ENCODE measurements around the gene RASSF4. TPM values are rescaled to one million over a fixed set of nuclear protein-coding genes. Genes with fewer than 3 reads are reported as not detected.

Gene RASSF4
- total RNA-seq, 1 experiment from 2014 or later: not detected

- ChIA-PET CTCF (interaction anchor here (0.8 kb wide), 1 partner anchor 14 kb away, joined by 3 read pairs; no protein-coding TSS in a partner anchor), POLR2A (interaction anchor here (1.3 to 1.4 kb wide), 2 partner anchors 14 to 17 kb away, joined by 3 read pairs; partner anchors contain the start of gene DEPP1)
- Mint-ChIP-seq H3K36me3 (ENCODE audit: insufficient read depth, unreplicated experiment) (no peaks in the 10 kb centered on the region), H3K4me1 (ENCODE audit: insufficient read depth, unreplicated experiment) (peaks cover 22% of the 10 kb centered on the region), H3K27me3 (ENCODE audit: insufficient read depth, unreplicated experiment) (no peaks in the 10 kb centered on the region), H3K27ac (ENCODE audit: low read depth, unreplicated experiment) (no peak overlapping the region), H3K9me3 (ENCODE audit: unreplicated experiment) (no peaks in the 10 kb centered on the region), H3K4me3 (ENCODE audit: unreplicated experiment) (no peak overlapping the region)
- no peak for DNase-seq (ENCODE audit: unreplicated experiment)
- BruUV-seq (replicated peaks): no TSS peak
- TF ChIP-seq, protein P1, sequence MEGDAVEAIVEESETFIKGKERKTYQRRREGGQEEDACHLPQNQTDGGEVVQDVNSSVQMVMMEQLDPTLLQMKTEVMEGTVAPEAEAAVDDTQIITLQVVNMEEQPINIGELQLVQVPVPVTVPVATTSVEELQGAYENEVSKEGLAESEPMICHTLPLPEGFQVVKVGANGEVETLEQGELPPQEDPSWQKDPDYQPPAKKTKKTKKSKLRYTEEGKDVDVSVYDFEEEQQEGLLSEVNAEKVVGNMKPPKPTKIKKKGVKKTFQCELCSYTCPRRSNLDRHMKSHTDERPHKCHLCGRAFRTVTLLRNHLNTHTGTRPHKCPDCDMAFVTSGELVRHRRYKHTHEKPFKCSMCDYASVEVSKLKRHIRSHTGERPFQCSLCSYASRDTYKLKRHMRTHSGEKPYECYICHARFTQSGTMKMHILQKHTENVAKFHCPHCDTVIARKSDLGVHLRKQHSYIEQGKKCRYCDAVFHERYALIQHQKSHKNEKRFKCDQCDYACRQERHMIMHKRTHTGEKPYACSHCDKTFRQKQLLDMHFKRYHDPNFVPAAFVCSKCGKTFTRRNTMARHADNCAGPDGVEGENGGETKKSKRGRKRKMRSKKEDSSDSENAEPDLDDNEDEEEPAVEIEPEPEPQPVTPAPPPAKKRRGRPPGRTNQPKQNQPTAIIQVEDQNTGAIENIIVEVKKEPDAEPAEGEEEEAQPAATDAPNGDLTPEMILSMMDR (IDR thresholded peaks at IDR 0.05; ENCODE audit: unreplicated experiment): no peak
- intact Hi-C loops (cut with micrococcal nuclease): no loop called here
These were observed 1.6 kb downstream of the RASSF4 start for GRCh38 chr10:44961230-44961571.

- ChIA-PET CTCF (interaction anchor here (0.8 to 1.5 kb wide), 5 partner anchors 13 to 34 kb away, joined by 3 to 5 read pairs (median 5); no protein-coding TSS in a partner anchor), POLR2A (interaction anchor here (1.3 to 1.4 kb wide), 2 partner anchors 13 to 16 kb away, joined by 3 read pairs; partner anchors contain the start of gene DEPP1)
- TF ChIP-seq, protein P1 (IDR thresholded peaks at IDR 0.05; ENCODE audit: unreplicated experiment): no peak
- intact Hi-C loops (cut with micrococcal nuclease): no loop called here
- Mint-ChIP-seq H3K36me3 (ENCODE audit: insufficient read depth, unreplicated experiment) (no peaks in the 10 kb centered on the region), H3K4me1 (ENCODE audit: insufficient read depth, unreplicated experiment) (peaks cover 22% of the 10 kb centered on the region), H3K27me3 (ENCODE audit: insufficient read depth, unreplicated experiment) (no peaks in the 10 kb centered on the region), H3K9me3 (ENCODE audit: unreplicated experiment) (no peaks in the 10 kb centered on the region), H3K4me3 (ENCODE audit: unreplicated experiment) (no peak overlapping the region), H3K27ac (ENCODE audit: low read depth, unreplicated experiment) (no peak overlapping the region)
- no TSS peak for BruUV-seq (replicated peaks)
- DNase-seq (ENCODE audit: unreplicated experiment): no peak
These were observed 2.5 kb downstream of the RASSF4 start for GRCh38 chr10:44961931-44962750.

DNA sequence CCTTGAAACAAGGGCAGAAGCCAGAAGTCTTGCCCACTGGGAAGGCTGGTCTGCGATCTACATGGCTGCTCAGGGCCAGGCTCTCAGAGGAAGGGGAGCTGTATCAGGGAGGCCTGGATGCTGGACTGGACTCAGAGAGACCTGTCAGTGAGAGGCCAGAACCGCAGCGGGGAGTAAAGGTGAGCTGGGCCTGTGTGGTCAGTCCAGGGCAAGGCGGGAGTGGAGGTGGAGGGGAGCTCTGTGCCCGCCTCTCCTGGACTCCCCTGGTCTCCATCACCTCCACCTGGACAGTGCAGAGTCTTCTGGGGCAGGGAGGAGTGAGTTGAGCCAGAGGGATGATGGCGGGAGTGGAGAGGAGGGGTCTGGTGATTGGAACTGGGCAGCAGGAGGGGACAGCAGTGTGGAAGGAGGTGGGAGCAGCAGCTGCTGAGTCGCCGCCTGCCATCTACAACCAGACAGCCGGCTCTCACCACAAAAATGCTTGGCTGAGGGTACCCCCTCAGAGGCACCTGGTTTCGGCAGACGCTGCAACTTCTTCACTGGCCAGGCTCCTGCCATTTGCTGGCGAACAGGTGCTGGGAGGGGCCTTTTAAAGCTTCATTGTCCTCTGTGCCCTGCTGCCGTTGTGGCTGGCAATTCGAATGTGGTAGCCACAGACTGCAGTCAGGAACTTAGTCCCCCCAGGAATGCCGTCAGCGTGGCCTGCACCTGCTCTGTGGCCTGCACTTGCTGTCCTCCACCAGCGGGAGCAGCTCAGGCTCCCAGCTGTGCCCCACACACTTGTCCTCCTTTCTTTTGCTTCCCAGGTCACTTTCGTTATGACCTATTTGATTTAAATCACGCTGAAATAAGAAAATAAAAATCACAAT lies 3.5 kb downstream of the RASSF4 start:
- DNase-seq (ENCODE audit: unreplicated experiment): no peak
- Mint-ChIP-seq H3K36me3 (ENCODE audit: insufficient read depth, unreplicated experiment) (no peaks in the 10 kb centered on the region), H3K27ac (ENCODE audit: low read depth, unreplicated experiment) (peak overlapping the region; percentile 12), H3K27me3 (ENCODE audit: insufficient read depth, unreplicated experiment) (no peaks in the 10 kb centered on the region), H3K4me1 (ENCODE audit: insufficient read depth, unreplicated experiment) (peaks cover 24% of the 10 kb centered on the region), H3K4me3 (ENCODE audit: unreplicated experiment) (no peak overlapping the region), H3K9me3 (ENCODE audit: unreplicated experiment) (no peaks in the 10 kb centered on the region)
- TF ChIP-seq, protein P1 (IDR thresholded peaks at IDR 0.05; ENCODE audit: unreplicated experiment): peak; percentile 8
- intact Hi-C loops (cut with micrococcal nuclease): no loop called here
- POLR2A ChIA-PET: no interaction called here
- CTCF ChIA-PET: interaction anchor here (0.6 to 1.6 kb wide), 6 partner anchors 11 to 1638 kb away, joined by 3 to 6 read pairs (median 5); no protein-coding TSS in a partner anchor
- no TSS peak for BruUV-seq (replicated peaks)
